Thyroid gland (tissue), 4 donors: ENCODE results near the gene ADAMTS16.

Experiments used
- CTCF ChIP-seq, 6 experiments: fragments of 200-600 bp in 3 of 6; fragments of 450-650 bp in 3 of 6; sonication (generic) in 3 of 6; IDR thresholded peaks; one replicate each; pipeline ENCODE4 v1.5.1; 2016 to 2019; ENCODE audit warnings: antibody characterized with exemption in 6 of 6, mild to moderate bottlenecking in 2 of 6, inconsistent platforms in 1 of 6, moderate library complexity in 1 of 6
- POLR2A ChIP-seq, 2 donors: fragments of 450-650 bp; IDR thresholded peaks; one replicate each; pipeline ENCODE4 v1.6.1; 2017; ENCODE audit warnings: antibody characterized with exemption in 2 of 2, mild to moderate bottlenecking in 2 of 2, moderate library complexity in 1 of 2

DNA sequence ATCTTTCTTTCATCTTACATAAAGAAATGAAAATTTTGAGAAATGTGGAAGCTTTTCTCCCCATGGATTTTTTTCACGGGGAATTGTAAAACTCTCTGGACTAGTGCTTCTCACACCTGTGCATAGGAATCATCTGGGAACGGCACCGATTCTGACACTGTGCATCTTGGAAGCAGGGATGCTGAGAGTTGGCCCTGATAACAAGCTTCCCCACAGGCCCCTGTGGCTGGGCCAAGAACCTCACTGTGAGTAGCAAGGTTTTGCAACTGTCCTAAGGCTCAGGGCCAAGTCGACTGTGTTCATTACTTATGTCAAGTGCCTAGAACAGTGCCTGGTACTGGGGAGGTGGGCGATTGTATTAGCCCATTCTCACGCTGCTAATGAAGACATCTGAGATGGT is 174.5 kb downstream of the ADAMTS16 start:
- TF ChIP-seq CTCF (IDR thresholded peaks at IDR 0.05) (no peak), POLR2A (IDR thresholded peaks at IDR 0.05) (no peak)
